SK-MEL-5 (cell line): ENCODE results near the gene CRKL. TPM values are rescaled to one million over a fixed set of nuclear protein-coding genes. Genes with fewer than 3 reads are reported as not detected.
A peak's percentile ranks its signal among the peaks of the same experiment; 100 is the strongest.

Source experiments
- DNase-seq: peaks from one replicate; pipeline ENCODE4 v3.0.0-alpha.2; 2016; ENCODE audit warnings: low read depth, low spot score
- in situ Hi-C: cut with HindIII; loops from 2 replicates; pipeline ENCODE4 v1.10.0; 2016; ENCODE audit warnings: low sequenced_read_pairs, high pct_unique_total_duplicates, low pct_unique_long_range_greater_than_20kb
- total RNA-seq: library from RNA; depleted of rRNA; stranded (reverse); fragments of >200 nt; shearing (Covaris generic); gene quantifications from 2 replicates; pipeline ENCODE4 v1.2.3, GENCODE V29; 2014

The CRKL gene
- total RNA-seq, 1 experiment from 2014 or later: 33.5 TPM

GRCh38 chr22:20957102-20957682 is 40.0 kb downstream of the CRKL start:
- in situ Hi-C loops: no loop called here
- DNase-seq: peak; percentile 19

- DNase-seq: peak; percentile 65
- in situ Hi-C loops: no loop called here
Observed at GRCh38 chr22:20957683-20958431, 40.6 kb downstream of the CRKL start.

DNA sequence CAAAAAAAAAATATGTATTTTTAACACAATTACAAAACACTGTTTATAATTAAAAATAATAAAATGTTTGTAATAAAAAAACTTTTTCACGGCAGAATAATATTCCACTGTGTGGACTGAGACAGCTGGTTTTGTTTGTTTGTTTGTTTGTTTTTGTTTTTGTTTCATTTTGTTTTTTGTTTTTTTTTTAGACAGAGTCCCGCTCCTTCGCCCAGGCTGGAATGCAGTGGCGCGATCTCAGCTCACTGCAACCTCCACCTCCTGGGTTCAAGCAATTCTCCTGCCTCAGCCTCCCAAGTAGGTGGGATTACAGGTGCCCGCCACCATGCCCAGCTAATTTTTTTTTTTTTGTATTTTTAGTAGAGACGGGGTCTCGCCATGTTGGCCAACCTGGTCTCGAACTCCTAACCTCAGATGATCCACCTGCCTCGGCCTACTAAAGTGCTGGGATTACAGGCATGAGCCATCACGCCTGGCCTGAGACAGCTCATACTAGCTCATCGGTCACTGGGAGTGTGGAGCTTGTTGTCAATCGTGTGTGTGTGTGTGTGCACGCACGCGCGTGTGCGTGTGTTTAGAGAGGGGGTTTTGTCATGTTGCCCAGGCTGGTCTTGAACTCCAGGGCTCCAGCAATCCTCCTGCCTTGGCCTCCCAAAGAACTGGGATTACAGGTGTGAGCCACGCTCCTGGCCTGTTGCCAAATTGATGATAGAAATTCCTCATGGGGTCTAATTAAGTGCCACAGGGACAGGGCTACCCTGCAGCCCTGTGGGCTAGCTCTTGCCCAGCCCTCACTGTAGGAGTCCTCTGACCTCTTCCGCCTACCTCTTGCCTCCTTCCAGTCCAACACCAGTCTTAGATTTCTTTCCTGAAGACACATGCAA is 42.6 kb downstream of the CRKL start:
- DNase-seq: no peak
- in situ Hi-C loops: no loop called here

DNA sequence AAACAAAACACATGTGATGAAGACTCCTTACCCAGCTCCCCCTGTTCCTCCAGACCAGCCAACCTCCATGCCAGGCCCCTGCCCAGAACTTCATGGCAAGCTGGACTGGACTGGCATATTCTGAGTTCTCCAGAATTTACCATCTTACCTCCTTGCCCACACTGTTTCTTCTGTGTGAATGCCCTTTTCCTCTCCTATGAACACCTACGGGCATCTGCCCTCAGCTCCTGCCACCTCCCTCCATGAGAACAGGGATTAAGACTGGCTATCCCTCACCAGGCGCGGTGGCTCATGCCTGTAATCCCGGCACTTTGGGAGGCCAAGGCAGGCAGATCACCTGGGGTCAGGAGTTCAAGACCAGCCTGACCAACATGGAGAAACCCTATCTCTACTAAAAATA is 43.4 kb downstream of the CRKL start:
- DNase-seq: no peak
- in situ Hi-C loops: no loop called here

- no peak for DNase-seq
- in situ Hi-C loops: no loop called here
Observed at GRCh38 chr22:20962491-20962945, 45.3 kb downstream of the CRKL start.

DNA sequence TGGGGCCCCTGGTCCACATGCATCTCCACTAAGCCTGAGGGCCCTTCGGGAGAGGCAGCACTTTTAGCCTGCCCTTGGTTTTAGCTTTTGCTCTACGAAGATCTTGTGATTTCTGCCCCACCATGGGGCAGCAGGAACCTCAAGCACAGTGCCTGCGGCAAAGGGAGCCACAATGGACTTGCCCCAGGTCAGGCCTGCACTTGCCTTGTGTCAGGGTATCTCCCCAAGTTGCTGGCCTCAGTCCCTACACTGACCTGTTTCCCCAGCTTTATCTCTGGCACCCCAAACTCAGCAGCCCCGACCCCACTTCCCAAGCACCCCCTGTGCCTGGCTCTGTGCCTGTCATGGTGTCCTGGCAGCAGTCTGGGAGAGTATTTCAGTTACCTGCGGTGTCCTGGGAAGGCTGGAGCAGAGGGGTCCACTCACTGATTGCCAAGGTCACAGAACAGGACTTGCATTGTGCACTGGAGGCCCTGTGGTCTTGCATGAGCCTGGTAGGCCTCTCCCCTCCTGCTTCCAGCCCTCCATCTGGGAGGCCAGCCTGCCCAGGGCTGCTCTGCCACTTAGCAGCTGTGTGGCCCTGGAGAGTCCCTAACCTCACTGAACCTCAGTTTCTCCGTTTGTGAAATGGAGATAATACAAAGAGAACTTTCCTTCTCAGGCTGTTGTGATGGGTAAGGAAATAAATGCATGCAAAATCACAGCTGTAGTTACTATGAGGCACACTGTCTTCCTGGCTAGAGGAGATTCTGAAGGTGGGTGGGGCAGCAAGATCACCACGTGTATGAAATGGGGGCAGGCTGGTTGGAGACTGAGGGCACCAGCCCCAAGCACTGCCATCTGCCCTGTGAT is 46.2 kb downstream of the CRKL start:
- peak; percentile 44 for DNase-seq
- in situ Hi-C loops: no loop called here

GRCh38 chr22:20964090-20964798 is 47.0 kb downstream of the CRKL start:
- in situ Hi-C loops: no loop called here
- DNase-seq: no peak

- in situ Hi-C loops: no loop called here
- no peak for DNase-seq
Observed at GRCh38 chr22:20964799-20965103, 47.5 kb downstream of the CRKL start.

GRCh38 chr22:20965104-20965887 is 48.1 kb downstream of the CRKL start:
- in situ Hi-C loops: no loop called here
- no peak for DNase-seq

DNA sequence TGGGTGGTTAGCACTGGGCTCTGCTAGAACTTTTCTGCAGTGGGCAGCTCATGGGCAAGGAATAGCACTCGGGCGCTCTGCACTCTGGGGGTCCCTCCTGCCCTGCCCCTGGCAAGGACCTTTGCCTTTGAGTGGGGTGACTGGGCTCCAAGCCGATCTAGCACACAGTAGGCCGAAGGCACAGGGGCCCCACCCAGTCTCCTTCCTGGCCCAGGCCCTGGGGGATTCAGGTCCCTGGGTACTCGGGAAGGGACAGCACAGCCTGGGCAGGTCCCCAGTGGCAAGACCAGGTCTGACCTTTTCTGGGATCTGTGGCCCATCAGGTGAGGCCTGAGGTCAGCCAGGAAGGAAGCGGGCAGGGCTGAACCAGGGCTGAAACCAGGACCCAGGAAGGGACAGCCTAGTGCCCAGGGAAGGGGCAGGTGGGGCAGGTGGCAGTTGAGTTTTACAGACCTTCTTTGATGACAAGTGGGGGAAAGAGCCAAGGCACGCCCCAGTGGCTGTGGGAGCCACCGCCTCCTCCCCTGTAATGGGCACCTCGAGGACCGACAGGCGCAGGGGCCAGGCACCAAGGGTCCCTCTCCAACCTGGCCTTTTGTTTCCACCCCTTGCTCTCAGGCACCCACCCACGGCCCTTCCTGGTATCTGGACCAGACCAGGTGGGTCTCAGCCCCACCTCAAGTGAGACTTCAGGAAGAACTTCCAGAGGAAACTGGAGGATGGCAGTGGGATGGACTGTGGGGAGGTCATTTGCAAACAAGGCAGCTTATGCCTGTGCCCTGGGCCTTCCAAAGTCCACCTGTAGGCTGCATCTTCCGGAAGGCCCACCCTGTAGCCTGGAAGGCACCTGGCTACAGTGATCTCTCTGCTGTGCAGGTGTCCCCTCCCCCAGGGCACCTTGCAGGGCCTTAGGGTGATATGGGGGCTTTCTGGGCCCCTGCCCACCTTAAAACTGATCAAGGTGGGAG is 49.0 kb downstream of the CRKL start:
- in situ Hi-C loops: no loop called here

DNA sequence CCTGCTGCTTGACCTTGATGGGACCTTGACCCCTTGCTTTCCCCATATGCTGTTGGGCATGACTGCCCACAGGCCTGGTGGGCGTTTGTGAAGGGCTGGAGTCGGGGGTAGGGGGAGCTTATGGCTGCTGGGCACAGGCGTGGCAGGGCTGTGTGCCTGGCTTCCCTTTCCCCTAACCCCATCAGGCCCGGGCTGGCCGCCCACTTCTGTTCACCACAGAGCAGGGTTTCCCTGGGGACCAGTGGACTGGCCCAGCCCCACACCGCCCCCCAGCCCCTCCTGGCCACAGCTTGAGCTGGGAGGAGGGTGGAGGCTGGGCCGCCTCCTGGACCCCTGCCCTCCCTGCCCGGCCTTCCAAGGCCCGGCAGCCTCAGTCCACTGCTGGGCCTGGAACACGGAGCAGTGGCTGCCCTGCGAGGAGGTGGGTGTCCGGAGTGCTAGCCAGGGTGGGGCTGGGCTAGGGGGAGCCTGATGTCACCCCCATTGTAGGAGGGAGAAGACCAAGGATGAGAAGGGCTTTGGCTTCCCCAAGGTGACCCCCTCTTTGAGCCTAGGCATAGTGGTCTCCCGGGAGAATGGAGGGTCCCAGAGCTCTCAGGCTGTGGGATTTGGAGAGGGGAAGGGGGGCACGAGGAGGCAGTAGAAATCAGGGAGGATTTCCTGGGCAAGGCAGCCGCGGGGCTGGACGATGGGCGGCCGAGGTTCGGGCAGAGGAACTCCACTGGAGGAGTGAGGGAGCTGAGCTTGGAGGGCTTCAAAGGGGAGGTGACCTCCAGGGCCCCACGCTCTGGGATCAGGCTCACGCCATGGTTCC is 49.9 kb downstream of the CRKL start, which contains the start of gene AIFM3:
Gene AIFM3, plus strand, starts transcription at position 373 of the 814 bp plus-strand sequence. CDS start 690 bp downstream, outside the sequence.
- in situ Hi-C loops: no loop called here
- no peak for DNase-seq

More for the DNA sequence above, 49.0 kb downstream of the CRKL start:
- DNase-seq: no peak

- in situ Hi-C loops: no loop called here
Observed at GRCh38 chr22:20967697-20968211, 50.5 kb downstream of the CRKL start.

DNA sequence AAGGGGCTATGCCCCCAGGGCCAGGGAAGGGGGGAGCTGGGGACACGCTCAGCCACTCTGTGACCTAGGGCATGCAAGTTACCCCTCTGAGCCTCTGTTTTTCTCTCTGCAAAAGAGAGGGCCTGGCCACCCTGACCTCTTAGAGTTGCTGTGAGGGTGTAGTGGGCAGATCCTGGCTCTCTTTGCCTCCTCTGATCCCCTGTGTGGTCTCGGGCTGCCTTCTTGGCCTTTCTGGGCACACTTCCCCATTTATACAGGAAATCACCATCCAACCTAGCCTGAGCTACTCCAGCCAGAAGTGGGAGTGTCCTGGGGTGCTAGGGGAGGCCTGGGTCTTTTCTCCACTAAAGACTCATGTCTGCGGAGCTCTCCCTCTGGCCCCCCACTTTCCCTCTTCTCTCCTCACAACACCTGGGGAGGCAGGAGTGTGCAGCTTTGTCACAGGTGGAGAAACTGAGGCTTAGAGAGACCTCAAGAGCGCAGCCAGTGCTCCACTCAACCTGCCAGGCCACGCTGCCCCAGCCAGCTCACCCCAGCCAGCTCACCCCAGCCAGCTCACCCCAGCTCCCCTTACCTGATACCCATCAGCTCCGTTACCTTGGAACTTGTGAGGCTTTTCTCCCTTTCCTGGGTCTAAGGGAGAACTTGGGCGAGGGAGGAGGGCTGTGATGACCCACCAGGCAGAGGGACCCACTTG is 51.2 kb downstream of the CRKL start:
- in situ Hi-C loops: no loop called here
- no peak for DNase-seq

More at GRCh38 chr22:20967697-20968211, 50.5 kb downstream of the CRKL start:
- DNase-seq: no peak
